ENCODE results near the gene KCNK15. TPM values are rescaled to one million over a fixed set of nuclear protein-coding genes. Genes with fewer than 3 reads are reported as not detected.

The KCNK15 gene
- total RNA-seq, 1 donor from 2014 or later = 0.16 TPM

DNA sequence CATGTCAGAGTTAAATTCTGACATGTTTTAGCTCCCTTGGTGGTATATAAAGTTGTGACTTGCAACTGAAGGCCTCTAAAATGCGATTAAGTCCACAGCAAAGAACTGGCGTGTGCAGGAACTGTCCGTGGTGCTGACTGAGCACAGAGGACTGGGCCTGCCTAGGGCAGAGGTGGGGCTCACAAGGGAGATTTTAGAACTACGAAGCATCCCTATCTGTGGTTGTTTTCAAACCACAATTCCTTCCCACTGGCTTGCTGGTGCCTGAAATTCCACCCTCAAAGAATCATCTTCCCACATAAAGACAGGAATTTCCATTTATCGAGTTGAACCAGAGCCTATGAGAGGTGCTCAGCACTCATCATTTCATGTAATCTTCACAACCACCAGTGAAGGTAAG is 34.6 kb downstream of the KCNK15 start:
- Mint-ChIP-seq H3K36me3 (ENCODE audit: low read depth) (no peaks in the 10 kb centered on the region), H3K4me3 (ENCODE audit: low read depth) (no peak overlapping the region), H3K4me1 (ENCODE audit: low read depth) (no peaks in the 10 kb centered on the region), H3K27me3 (ENCODE audit: low read depth) (no peaks in the 10 kb centered on the region), H3K9me3 (no peaks in the 10 kb centered on the region), H3K27ac (no peak overlapping the region)
- DNase-seq (ENCODE audit: low spot score) = peak; percentile 15
- intact Hi-C loops (cut with micrococcal nuclease) = no loop called here

DNA sequence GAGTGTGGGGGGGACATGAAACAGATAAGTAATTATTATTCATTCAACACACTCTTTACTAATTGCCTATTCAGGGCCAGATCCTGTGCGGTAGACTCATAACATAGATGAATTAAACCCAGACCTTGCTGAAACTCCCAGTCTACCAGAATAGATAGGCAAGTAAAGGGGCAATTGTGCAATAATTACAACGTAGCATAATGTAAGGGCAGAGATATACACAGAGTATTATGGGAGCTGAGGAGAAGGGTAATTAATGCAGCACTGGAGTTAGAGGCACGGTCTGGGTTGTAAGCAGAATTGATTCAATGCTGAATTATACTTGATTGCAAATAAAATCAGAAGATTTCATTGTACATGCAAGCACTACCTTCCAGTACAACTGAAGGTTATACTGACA is 35.5 kb downstream of the KCNK15 start:
- Mint-ChIP-seq H3K4me3 (ENCODE audit: low read depth) (no peak overlapping the region), H3K9me3 (no peaks in the 10 kb centered on the region), H3K36me3 (ENCODE audit: low read depth) (no peaks in the 10 kb centered on the region), H3K27ac (no peak overlapping the region), H3K4me1 (ENCODE audit: low read depth) (no peaks in the 10 kb centered on the region), H3K27me3 (ENCODE audit: low read depth) (no peaks in the 10 kb centered on the region)
- intact Hi-C loops (cut with micrococcal nuclease) = no loop called here
- DNase-seq (ENCODE audit: low spot score) = no peak

DNA sequence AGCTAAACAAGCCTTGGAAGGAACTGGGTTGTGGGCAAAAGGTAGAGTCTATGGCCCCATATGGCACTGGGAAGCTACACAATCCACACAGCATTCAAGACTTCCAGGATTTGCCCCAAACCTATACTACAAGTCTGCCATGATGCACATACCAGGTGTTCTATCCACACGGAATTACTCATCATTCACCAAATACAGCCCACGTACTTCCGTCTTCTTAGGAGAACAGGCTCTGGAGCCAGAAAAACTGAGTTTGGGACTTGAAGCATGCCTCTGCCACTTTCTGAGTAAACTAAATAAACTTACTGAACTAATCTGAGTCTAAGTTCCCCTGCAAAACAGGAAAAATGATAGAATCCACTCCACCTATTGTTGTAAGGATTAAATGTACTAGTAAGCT is 36.1 kb downstream of the KCNK15 start:
- no peak for DNase-seq (ENCODE audit: low spot score)
- Mint-ChIP-seq H3K27me3 (ENCODE audit: low read depth) (no peaks in the 10 kb centered on the region), H3K4me1 (ENCODE audit: low read depth) (no peaks in the 10 kb centered on the region), H3K36me3 (ENCODE audit: low read depth) (no peaks in the 10 kb centered on the region), H3K9me3 (no peaks in the 10 kb centered on the region), H3K27ac (no peak overlapping the region), H3K4me3 (ENCODE audit: low read depth) (no peak overlapping the region)
- intact Hi-C loops (cut with micrococcal nuclease) = no loop called here

DNA sequence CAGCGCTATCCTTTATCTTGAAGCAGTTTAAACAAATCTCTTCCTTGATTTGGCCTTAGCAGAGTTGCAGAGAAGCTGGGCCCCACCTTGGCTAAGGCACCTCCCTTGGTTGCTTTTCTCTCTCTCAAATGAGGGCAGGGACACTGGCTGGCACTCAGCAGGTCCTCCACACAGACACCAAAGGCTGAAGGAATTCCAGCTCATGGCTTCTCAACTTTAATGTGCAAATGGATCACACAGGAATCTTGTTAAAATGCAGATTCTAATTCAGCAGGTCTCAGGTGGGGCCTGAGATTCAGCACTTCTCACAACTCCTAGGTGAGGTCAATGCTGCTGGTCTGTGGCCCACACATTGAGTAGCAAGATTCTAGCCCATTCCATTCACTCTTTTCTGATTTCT is 39.0 kb downstream of the KCNK15 start:
- intact Hi-C loops (cut with micrococcal nuclease) = no loop called here
- DNase-seq (ENCODE audit: low spot score) = no peak
- Mint-ChIP-seq H3K4me1 (ENCODE audit: low read depth) (no peaks in the 10 kb centered on the region), H3K4me3 (ENCODE audit: low read depth) (no peak overlapping the region), H3K36me3 (ENCODE audit: low read depth) (no peaks in the 10 kb centered on the region), H3K27me3 (ENCODE audit: low read depth) (no peaks in the 10 kb centered on the region), H3K27ac (no peak overlapping the region), H3K9me3 (no peaks in the 10 kb centered on the region)

- H3K36me3 Mint-ChIP-seq (ENCODE audit: low read depth) = no peaks in the 10 kb centered on the region
- H3K27me3 Mint-ChIP-seq (ENCODE audit: low read depth) = no peaks in the 10 kb centered on the region
- intact Hi-C loops (cut with micrococcal nuclease) = no loop called here
- no peak overlapping the region for H3K27ac Mint-ChIP-seq
- no peak overlapping the region for H3K4me3 Mint-ChIP-seq (ENCODE audit: low read depth)
- no peaks in the 10 kb centered on the region for H3K9me3 Mint-ChIP-seq
- no peak for DNase-seq (ENCODE audit: low spot score)
- no peaks in the 10 kb centered on the region for H3K4me1 Mint-ChIP-seq (ENCODE audit: low read depth)
Measured at GRCh38 chr20:44785768-44786167, 40.1 kb downstream of the KCNK15 start.

- Mint-ChIP-seq H3K36me3 (ENCODE audit: low read depth) (no peaks in the 10 kb centered on the region), H3K4me3 (ENCODE audit: low read depth) (no peak overlapping the region), H3K4me1 (ENCODE audit: low read depth) (no peaks in the 10 kb centered on the region), H3K27ac (no peak overlapping the region), H3K27me3 (ENCODE audit: low read depth) (no peaks in the 10 kb centered on the region), H3K9me3 (no peaks in the 10 kb centered on the region)
- intact Hi-C loops (cut with micrococcal nuclease) = no loop called here
- DNase-seq (ENCODE audit: low spot score) = no peak
Measured at GRCh38 chr20:44787299-44787698, 41.6 kb downstream of the KCNK15 start.

DNA sequence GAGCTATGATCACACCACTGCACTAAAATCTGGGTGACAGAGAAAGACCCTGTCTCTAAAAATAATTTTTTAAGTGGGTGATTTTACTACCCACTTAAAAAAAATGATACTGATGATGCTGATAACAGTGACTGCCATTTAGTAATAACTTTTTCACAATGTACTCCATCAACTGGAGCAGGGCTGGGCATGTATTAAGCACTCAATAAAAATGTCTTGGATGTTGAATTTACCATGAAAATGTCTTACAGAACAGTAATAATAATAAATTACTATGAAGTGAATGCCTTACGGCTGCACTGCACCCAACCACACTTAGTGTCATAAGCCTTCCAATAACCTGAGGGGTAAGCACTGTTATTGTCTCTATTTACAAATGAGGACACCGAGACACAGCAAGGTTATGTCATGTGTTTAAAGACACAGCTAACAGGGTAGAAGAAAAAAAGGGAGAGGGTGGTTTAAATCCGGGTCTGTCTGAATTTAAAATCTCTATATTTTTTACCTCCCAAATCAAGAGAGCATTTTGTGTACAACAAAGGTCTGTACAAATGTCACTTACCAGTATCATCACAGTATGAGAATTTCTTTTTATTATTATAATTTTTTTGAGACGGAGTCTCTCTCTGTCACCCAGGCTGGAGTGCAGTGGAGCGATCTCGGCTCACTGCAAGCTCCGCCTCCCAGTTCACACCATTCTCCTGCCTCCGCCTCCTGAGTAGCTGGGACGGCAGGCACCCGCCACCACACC is 43.2 kb downstream of the KCNK15 start:
- no peak overlapping the region for H3K27ac Mint-ChIP-seq
- no peaks in the 10 kb centered on the region for H3K36me3 Mint-ChIP-seq (ENCODE audit: low read depth)
- no peak for DNase-seq (ENCODE audit: low spot score)
- H3K4me3 Mint-ChIP-seq (ENCODE audit: low read depth) = no peak overlapping the region
- H3K4me1 Mint-ChIP-seq (ENCODE audit: low read depth) = no peaks in the 10 kb centered on the region
- no peaks in the 10 kb centered on the region for H3K9me3 Mint-ChIP-seq
- intact Hi-C loops (cut with micrococcal nuclease) = no loop called here
- no peaks in the 10 kb centered on the region for H3K27me3 Mint-ChIP-seq (ENCODE audit: low read depth)

DNA sequence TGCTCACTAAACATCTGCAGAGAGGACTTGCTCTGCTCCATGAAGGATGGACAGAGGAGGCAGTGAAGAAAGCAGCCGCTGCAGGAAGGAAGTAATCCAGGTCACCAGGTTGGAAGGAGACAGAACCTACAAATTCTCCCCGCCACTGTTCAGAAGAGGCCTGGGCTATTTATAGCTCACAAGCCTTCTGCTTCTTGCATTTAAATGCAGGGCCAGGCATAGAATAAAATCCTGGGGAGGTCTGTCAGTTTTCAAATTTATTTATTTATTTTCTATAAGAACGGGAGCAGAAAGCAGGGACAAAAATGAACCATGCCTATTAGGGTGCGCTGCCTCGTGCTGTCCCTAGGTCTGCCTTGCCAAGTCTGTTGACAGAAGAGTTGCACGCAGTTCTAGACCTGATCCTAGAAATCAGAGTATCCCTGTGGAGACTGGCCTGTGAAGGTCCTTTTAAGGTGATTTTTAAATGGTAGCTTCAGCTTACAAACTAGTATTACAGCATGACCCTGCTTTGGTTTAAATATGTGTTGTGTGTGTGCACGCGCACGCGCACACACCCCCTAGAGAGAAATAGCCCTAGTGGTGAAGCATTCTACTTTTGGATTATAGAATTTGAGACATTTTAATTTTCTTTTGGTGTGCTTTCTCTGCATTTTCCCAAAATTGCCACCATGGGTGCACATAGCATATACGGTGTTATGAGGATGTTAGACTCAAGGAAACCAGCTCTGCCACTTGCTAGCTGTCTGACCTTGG is 45.2 kb downstream of the KCNK15 start:
- Mint-ChIP-seq H3K27ac (no peak overlapping the region), H3K36me3 (ENCODE audit: low read depth) (no peaks in the 10 kb centered on the region), H3K4me1 (ENCODE audit: low read depth) (no peaks in the 10 kb centered on the region), H3K27me3 (ENCODE audit: low read depth) (no peaks in the 10 kb centered on the region), H3K9me3 (no peaks in the 10 kb centered on the region), H3K4me3 (ENCODE audit: low read depth) (no peak overlapping the region)
- intact Hi-C loops (cut with micrococcal nuclease) = no loop called here
- DNase-seq (ENCODE audit: low spot score) = no peak

DNA sequence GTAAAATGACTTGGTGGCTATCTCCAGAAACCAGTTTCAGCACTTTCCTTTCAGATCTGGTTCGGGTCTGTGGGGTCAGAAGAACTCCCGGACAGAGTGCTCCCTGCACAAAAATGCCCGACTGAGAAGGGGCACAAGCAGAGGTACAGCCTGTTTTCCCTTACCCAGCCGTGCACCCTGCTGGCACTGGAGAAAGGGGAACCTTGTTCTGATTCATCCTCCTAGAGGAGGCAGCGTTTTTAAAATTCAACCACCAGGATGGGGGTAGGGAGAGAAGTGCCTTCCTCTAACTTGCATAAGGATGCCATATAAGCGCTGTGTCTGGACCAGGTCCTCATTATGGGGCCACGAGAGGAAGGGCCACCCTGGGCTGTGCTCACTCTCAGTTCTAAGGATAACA is 47.1 kb downstream of the KCNK15 start:
- Mint-ChIP-seq H3K36me3 (ENCODE audit: low read depth) (no peaks in the 10 kb centered on the region), H3K27me3 (ENCODE audit: low read depth) (peaks cover 2% of the 10 kb centered on the region), H3K27ac (no peak overlapping the region), H3K4me3 (ENCODE audit: low read depth) (no peak overlapping the region), H3K9me3 (no peaks in the 10 kb centered on the region), H3K4me1 (ENCODE audit: low read depth) (no peaks in the 10 kb centered on the region)
- no peak for DNase-seq (ENCODE audit: low spot score)
- intact Hi-C loops (cut with micrococcal nuclease) = no loop called here

DNA sequence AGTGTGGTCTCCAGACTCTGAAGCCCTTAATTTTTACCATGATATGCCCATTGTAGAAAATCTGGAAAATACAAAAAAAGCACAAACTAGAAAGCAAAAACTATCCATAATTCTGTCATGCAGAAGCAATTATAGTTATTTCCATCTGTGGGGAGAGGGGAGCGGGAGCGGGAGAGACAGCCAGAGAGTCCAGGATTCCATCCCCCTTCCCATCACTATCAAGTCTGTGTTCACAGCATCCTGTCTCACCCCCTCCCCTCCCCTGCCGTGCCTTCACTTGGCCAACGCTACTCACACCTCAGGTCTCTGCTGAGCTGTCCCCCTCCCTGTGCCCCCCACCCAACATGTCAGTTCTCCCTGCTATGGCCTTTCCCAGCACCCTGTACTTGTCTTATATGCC is 50.2 kb downstream of the KCNK15 start:
- no peaks in the 10 kb centered on the region for H3K36me3 Mint-ChIP-seq (ENCODE audit: low read depth)
- H3K27ac Mint-ChIP-seq = no peak overlapping the region
- H3K27me3 Mint-ChIP-seq (ENCODE audit: low read depth) = peaks cover 2% of the 10 kb centered on the region
- H3K9me3 Mint-ChIP-seq = no peaks in the 10 kb centered on the region
- no peak overlapping the region for H3K4me3 Mint-ChIP-seq (ENCODE audit: low read depth)
- no peak for DNase-seq (ENCODE audit: low spot score)
- intact Hi-C loops (cut with micrococcal nuclease) = no loop called here
- no peaks in the 10 kb centered on the region for H3K4me1 Mint-ChIP-seq (ENCODE audit: low read depth)

GRCh38 chr20:44796311-44796710 is 50.6 kb downstream of the KCNK15 start:
- H3K4me1 Mint-ChIP-seq (ENCODE audit: low read depth) = no peaks in the 10 kb centered on the region
- DNase-seq (ENCODE audit: low spot score) = no peak
- H3K9me3 Mint-ChIP-seq = no peaks in the 10 kb centered on the region
- no peaks in the 10 kb centered on the region for H3K36me3 Mint-ChIP-seq (ENCODE audit: low read depth)
- intact Hi-C loops (cut with micrococcal nuclease) = no loop called here
- H3K27me3 Mint-ChIP-seq (ENCODE audit: low read depth) = peaks cover 2% of the 10 kb centered on the region
- H3K27ac Mint-ChIP-seq = no peak overlapping the region
- no peak overlapping the region for H3K4me3 Mint-ChIP-seq (ENCODE audit: low read depth)

GRCh38 chr20:44796758-44797457 is 51.2 kb downstream of the KCNK15 start:
- H3K36me3 Mint-ChIP-seq (ENCODE audit: low read depth) = no peaks in the 10 kb centered on the region
- H3K27ac Mint-ChIP-seq = no peak overlapping the region
- intact Hi-C loops (cut with micrococcal nuclease) = no loop called here

GRCh38 chr20:44799691-44800090 is 54.0 kb downstream of the KCNK15 start:
- Mint-ChIP-seq H3K4me3 (ENCODE audit: low read depth) (no peak overlapping the region), H3K9me3 (no peaks in the 10 kb centered on the region), H3K4me1 (ENCODE audit: low read depth) (no peaks in the 10 kb centered on the region), H3K27me3 (ENCODE audit: low read depth) (peaks cover 10% of the 10 kb centered on the region), H3K36me3 (ENCODE audit: low read depth) (no peaks in the 10 kb centered on the region), H3K27ac (no peak overlapping the region)
- DNase-seq (ENCODE audit: low spot score) = no peak
- intact Hi-C loops (cut with micrococcal nuclease) = no loop called here

More at GRCh38 chr20:44796758-44797457, 51.2 kb downstream of the KCNK15 start:
- no peak overlapping the region for H3K4me3 Mint-ChIP-seq (ENCODE audit: low read depth)
- peaks cover 2% of the 10 kb centered on the region for H3K27me3 Mint-ChIP-seq (ENCODE audit: low read depth)
- DNase-seq (ENCODE audit: low spot score) = no peak
- H3K9me3 Mint-ChIP-seq = no peaks in the 10 kb centered on the region
- no peaks in the 10 kb centered on the region for H3K4me1 Mint-ChIP-seq (ENCODE audit: low read depth)

Data from activated T-helper 2 cell treated with anti-CD3 and anti-CD28 coated beads, Interferon-gamma antibody, Interleukin-2, Interleukin-4, amounts not matched to agents 10 μg/mL and 5 μg/mL and 100 μg/mL, durations not matched to agents 14 hours and 24 hours and 36 hours (primary cell).